ENCODE measurements around the gene CEBPB.

Gene CEBPB

GRCh38 chr20:50190251-50191064 lies at the start of gene CEBPB:
TSS of gene CEBPB (plus strand) at chr20:50190830. CDS start at chr20:50191034, 204 bp downstream.
- Mint-ChIP-seq H3K9me3 (no peaks in the 10 kb centered on the region), H3K4me3 (peak within 1 kb of the TSS; percentile 82), H3K4me1 (peaks cover 38% of the 10 kb centered on the region), H3K27me3 (peaks cover 9% of the 10 kb centered on the region), H3K36me3 (no peaks in the 10 kb centered on the region), H3K27ac (peak within 1 kb of the TSS; percentile 82)
- ATAC-seq, result peak; percentile 82

DNA sequence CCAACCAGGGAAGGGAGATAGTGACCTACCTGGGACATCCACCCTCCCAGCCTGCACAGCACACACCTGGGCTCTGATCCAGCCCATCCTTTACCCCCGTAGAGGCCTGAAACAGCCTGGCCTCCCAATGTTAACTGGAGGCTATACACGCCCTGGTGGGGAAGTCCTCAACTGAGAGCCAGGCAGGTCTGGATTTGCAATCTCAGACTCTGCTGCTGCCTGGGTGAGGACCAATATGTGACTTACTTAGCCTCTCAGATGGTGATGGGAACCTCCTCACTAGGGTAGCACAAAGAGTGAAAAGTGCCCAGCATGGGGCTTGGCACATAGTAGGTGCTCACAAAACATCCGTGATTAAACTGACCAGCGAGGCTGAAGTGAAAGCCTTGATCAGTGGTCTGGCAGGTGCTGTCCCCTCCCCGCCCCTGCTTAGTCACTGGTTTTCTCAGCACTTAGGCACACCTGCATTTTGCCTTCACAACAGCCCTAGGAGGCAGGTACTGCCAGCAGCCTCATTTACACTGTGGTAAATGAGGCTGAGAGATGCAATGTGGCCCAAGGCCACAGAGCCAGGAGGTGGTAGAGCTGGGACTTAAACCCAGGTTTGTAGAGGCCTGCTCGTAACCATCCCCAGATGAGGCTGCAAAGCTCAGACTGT lies 49.5 kb upstream of the CEBPB start:
- Mint-ChIP-seq H3K4me1 (peaks cover 40% of the 10 kb centered on the region), H3K36me3 (peaks cover 56% of the 10 kb centered on the region), H3K4me3 (no peak overlapping the region), H3K27me3 (no peaks in the 10 kb centered on the region), H3K9me3 (no peaks in the 10 kb centered on the region), H3K27ac (no peak overlapping the region)
- ATAC-seq, result no peak

DNA sequence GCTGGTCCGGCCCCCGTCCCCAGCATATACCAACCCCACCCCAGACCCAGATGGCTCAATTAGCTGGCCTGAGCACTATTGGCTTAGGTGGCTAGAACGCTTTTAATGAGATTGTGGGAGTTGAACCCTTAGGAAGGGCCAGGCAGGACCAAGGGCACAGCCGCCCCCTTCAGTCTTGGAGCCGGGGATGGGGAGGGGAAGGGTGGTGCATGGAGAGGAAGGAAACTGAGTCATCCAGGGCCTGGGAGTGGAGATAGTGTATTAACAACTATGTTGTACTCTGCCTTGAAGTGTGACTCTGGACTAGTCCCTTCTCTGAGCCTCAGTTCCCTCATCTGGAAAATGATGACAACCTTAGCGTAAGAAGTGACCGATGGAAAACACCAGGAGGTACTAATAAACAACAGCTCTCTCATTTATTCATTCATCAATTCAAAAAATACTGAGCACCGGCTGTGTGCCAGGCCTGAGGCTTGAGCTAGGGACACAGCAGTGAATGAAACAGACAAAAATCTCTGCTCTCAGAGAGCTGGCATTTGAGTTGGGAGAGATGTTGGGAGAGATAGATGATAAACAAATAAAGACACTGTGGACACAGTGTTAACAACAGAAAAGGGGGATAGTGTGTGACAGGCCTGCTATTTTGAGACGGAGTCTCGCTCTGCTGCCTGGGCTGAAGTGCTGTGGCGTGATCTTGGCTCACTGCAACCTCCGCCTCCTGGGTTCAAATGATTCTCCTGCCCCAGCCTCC lies 48.6 kb upstream of the CEBPB start:
- H3K36me3 Mint-ChIP-seq, result peaks cover 61% of the 10 kb centered on the region

GRCh38 chr20:50142812-50143211 lies 47.8 kb upstream of the CEBPB start:
- H3K9me3 Mint-ChIP-seq, result no peaks in the 10 kb centered on the region
- peaks cover 49% of the 10 kb centered on the region for H3K4me1 Mint-ChIP-seq
- peaks cover 53% of the 10 kb centered on the region for H3K36me3 Mint-ChIP-seq
- no peaks in the 10 kb centered on the region for H3K27me3 Mint-ChIP-seq
- no peak for ATAC-seq
- no peak overlapping the region for H3K4me3 Mint-ChIP-seq
- no peak overlapping the region for H3K27ac Mint-ChIP-seq

More for the DNA sequence above, 48.6 kb upstream of the CEBPB start:
- Mint-ChIP-seq H3K4me1 (peaks cover 48% of the 10 kb centered on the region), H3K27me3 (no peaks in the 10 kb centered on the region), H3K27ac (no peak overlapping the region), H3K4me3 (no peak overlapping the region), H3K9me3 (no peaks in the 10 kb centered on the region)
- no peak for ATAC-seq

DNA sequence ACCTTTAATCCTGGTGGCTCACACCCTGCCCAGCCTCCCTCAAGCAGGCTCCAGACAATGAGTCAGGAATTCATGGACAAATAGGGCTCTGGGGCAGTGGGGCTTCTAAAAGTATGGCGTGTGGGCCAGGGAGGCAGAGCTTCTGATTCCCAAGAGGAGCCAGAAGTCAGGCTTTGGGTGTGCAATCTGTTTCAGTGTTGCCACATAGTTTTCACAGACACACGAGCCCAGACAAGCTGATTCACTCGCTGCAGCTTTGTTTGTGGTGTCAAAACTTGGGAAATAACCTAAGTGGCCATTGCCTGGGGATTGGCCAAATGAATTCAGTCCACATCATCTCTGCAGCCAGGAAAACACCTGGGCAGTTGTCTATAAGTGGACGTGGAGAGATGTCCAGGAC lies 46.3 kb upstream of the CEBPB start:
- ATAC-seq, result no peak
- Mint-ChIP-seq H3K36me3 (peaks cover 57% of the 10 kb centered on the region), H3K4me1 (peaks cover 59% of the 10 kb centered on the region), H3K9me3 (no peaks in the 10 kb centered on the region), H3K27ac (no peak overlapping the region), H3K4me3 (no peak overlapping the region), H3K27me3 (no peaks in the 10 kb centered on the region)

DNA sequence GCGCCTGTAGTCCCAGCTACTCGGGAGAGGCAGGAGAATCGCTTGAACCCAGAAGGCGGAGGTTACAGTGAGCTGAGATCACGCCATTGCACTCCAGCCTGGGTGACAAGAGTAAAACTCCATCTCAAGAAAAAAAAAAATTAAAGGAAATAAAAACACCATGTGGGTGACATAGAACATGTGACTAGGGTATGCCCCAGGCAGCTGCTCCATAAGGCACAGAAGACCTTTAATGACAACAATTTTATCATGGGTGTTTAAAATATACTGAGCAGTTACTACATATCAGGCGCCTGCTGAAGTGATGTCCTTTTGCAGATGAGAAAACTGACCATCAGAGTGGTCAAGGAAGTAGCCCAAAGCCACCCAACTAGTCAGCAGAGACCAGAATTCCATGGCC lies 45.1 kb upstream of the CEBPB start:
- Mint-ChIP-seq H3K9me3 (no peaks in the 10 kb centered on the region), H3K27ac (peak overlapping the region; percentile 96), H3K36me3 (peaks cover 45% of the 10 kb centered on the region), H3K4me3 (no peak overlapping the region), H3K27me3 (no peaks in the 10 kb centered on the region), H3K4me1 (peaks cover 61% of the 10 kb centered on the region)
- no peak for ATAC-seq

GRCh38 chr20:50146214-50146613 lies 44.4 kb upstream of the CEBPB start:
- ATAC-seq, result no peak
- no peaks in the 10 kb centered on the region for H3K9me3 Mint-ChIP-seq
- H3K4me3 Mint-ChIP-seq, result peak overlapping the region; percentile 62
- H3K4me1 Mint-ChIP-seq, result peaks cover 67% of the 10 kb centered on the region
- H3K27ac Mint-ChIP-seq, result peak overlapping the region; percentile 96
- no peaks in the 10 kb centered on the region for H3K27me3 Mint-ChIP-seq
- H3K36me3 Mint-ChIP-seq, result peaks cover 41% of the 10 kb centered on the region

DNA sequence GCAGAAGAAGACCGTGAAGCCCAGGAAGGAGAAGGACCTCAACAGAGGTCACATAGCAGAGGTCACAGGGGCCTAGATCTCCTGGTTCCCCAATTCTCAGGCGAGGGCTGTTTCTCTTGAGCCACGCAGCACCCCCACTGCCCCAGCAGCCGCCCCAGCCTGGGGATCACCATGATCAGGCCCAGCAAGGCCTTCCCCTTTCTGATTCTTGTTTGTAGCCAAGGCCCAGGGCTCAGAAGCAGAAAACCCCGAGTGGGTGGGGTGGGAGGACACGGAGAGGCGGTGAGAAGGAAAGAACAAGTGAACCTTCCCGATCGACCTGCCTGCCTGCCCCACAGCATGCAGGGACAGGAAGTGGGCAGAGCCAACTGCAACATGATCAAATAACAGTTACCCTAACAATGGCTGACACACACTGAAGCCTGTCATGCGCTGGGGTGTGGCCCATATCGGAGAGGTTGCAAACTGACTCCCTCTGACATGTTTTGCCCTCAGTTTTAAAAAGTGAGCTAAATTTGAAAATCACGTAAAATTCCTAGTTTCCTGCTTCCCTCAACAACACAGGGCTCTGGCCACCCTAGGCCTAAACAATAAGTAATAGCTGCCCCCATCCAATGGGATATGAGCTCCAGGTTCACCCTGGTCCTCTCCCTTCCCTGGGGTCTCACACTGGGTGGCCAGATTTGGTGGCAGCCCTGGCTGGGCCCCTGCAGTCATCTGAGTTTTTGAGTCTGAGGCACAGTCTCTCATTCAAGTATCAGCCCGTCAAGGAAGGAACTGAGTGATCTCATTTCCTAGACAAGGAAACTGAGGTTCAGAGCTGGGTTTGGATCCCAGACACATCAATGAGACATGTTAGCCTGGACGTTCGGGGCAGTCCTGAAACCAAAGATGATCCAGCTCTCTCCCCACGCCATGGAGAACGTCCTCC lies 43.6 kb upstream of the CEBPB start:
- no peaks in the 10 kb centered on the region for H3K9me3 Mint-ChIP-seq
- H3K27ac Mint-ChIP-seq, result peak overlapping the region; percentile 96
- H3K4me3 Mint-ChIP-seq, result peak overlapping the region; percentile 62
- H3K4me1 Mint-ChIP-seq, result peaks cover 74% of the 10 kb centered on the region
- peak; percentile 93 for ATAC-seq
- H3K36me3 Mint-ChIP-seq, result peaks cover 33% of the 10 kb centered on the region
- H3K27me3 Mint-ChIP-seq, result no peaks in the 10 kb centered on the region

- H3K27me3 Mint-ChIP-seq, result no peaks in the 10 kb centered on the region
- H3K4me3 Mint-ChIP-seq, result no peak overlapping the region
- no peak for ATAC-seq
- peak overlapping the region; percentile 96 for H3K27ac Mint-ChIP-seq
- H3K4me1 Mint-ChIP-seq, result peaks cover 79% of the 10 kb centered on the region
- no peaks in the 10 kb centered on the region for H3K9me3 Mint-ChIP-seq
- H3K36me3 Mint-ChIP-seq, result peaks cover 19% of the 10 kb centered on the region
Observed at GRCh38 chr20:50149481-50150254, 41.0 kb upstream of the CEBPB start.

GRCh38 chr20:50151034-50151743 lies 39.4 kb upstream of the CEBPB start:
- no peaks in the 10 kb centered on the region for H3K9me3 Mint-ChIP-seq
- peaks cover 15% of the 10 kb centered on the region for H3K36me3 Mint-ChIP-seq
- no peak for ATAC-seq
- H3K27ac Mint-ChIP-seq, result peak overlapping the region; percentile 69
- H3K4me1 Mint-ChIP-seq, result peaks cover 74% of the 10 kb centered on the region
- H3K27me3 Mint-ChIP-seq, result no peaks in the 10 kb centered on the region
- H3K4me3 Mint-ChIP-seq, result peak overlapping the region; percentile 86

DNA sequence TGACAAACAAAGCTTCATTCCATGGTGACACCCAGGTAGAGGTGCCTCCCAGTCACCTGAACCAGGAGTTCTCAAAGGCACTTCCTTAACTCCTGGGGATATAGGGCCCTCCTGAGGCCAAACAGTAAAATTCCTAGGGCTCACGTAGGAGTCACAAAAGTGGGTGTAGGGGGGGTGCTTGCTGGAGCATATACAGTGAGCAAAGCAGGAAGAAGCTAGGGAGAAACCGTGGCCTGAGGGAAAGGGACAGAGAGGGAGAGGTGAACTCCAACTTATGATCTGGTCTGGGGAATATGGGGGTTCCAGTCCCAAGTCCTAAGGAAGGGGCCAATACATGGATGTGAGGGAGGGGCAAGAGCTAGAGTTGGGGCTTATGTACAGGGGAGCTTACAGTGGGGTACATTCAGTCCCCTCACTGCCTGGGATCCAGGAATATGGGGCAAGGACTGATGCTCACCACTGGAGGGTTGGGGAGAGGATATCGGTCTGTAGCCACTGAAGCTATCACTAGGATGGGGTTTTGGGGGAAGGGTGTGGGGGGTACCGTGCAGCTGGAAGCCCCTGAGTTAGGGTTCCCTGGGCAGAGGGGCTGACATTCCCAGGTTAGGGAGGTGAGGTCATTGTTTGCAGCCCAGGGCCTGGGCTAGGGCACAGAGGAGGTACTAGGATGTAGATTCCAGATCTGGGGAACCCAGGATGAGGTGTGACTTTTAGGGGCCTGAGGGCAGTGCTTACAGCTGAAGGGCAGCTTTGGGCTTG lies 38.1 kb upstream of the CEBPB start:
- Mint-ChIP-seq H3K27me3 (no peaks in the 10 kb centered on the region), H3K27ac (peak overlapping the region; percentile 69), H3K4me3 (peak overlapping the region; percentile 86), H3K9me3 (no peaks in the 10 kb centered on the region), H3K36me3 (peaks cover 10% of the 10 kb centered on the region), H3K4me1 (peaks cover 60% of the 10 kb centered on the region)
- no peak for ATAC-seq

DNA sequence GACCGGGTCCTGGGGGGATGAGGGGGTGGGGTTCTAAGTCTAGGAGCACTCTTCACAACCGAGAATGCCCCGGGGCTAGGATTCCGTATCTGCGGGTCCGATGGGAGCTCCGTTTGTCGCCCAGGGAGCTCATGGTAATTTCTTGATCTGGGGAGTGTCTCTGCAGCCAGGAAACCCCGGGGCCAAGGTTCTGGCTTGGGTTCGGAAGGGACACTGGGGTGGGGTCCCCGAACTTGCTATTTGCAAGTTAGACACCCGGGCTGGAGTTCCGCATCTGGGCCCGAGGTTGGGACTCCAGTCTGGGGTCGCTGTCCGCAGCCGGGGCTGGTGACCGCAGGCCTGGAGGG lies 37.5 kb upstream of the CEBPB start:
- Mint-ChIP-seq H3K36me3 (peaks cover 10% of the 10 kb centered on the region), H3K27ac (peak overlapping the region; percentile 69), H3K9me3 (no peaks in the 10 kb centered on the region), H3K4me1 (peaks cover 57% of the 10 kb centered on the region), H3K27me3 (no peaks in the 10 kb centered on the region), H3K4me3 (peak overlapping the region; percentile 86)
- no peak for ATAC-seq

All from stimulated activated memory B cell treated with anti-CD40 and anti-IgM and Interleukin-4, amounts not matched to agents 10 μg/mL and 1 μg/mL and 100 μg/mL, for 72 hours (primary cell).